ENCODE data around the gene COX4I1. TPM values are rescaled to one million over a fixed set of nuclear protein-coding genes. Genes with fewer than 3 reads are reported as not detected.

COX4I1 gene
- total RNA-seq, 4 donors from 2014 or later, result 434 to 580 (median 493) TPM

DNA sequence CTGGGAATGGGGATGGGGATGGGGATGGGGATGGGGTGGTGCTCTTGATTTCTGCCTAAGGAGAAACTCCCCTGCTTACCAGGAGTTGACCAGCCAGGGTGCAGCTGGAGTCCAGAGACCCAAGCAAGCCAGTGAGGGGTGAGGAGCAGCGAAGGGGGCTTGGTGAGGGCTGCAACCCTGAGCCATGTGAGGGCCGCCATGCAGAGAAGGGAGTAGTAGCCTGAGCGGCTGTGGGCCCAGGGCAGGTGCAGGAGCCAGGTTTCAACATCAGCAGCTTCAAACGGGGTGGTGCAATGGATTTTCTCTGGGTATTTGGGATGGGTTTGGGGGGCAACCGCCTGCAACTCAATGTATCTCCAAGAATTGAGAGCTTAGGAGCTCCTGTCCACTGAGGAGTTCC, 35.2 kb downstream of the COX4I1 start:
- TF ChIP-seq, protein P1, sequence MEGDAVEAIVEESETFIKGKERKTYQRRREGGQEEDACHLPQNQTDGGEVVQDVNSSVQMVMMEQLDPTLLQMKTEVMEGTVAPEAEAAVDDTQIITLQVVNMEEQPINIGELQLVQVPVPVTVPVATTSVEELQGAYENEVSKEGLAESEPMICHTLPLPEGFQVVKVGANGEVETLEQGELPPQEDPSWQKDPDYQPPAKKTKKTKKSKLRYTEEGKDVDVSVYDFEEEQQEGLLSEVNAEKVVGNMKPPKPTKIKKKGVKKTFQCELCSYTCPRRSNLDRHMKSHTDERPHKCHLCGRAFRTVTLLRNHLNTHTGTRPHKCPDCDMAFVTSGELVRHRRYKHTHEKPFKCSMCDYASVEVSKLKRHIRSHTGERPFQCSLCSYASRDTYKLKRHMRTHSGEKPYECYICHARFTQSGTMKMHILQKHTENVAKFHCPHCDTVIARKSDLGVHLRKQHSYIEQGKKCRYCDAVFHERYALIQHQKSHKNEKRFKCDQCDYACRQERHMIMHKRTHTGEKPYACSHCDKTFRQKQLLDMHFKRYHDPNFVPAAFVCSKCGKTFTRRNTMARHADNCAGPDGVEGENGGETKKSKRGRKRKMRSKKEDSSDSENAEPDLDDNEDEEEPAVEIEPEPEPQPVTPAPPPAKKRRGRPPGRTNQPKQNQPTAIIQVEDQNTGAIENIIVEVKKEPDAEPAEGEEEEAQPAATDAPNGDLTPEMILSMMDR (IDR thresholded peaks at IDR 0.05; ENCODE audit: low read depth), result no peak

DNA sequence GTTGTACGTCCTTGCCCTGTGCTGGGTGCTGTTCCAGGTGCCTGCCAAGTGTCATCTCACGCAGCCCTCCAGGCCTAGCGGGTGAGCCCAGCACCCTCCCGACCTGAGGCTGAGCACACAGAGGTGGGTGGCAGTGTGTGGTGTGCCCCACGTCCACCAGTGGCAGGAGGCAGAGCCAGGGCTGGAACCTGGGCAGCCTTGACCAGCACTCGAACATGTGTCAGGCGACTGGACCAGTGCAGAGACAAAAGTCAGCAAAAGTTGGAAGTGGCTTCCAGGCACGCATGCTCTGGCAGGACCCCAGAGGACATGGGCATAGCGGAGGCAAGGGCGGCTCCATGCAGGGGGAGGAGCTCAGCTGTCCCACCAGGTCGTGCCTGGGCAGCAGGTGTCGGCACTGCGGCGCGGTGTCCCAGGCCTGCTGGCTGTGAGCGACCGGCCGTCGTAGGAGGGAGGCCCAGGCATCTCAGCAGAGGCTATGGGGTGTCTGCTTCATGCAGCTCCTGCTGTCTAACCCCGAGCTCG, 35.8 kb downstream of the COX4I1 start:
- TF ChIP-seq, protein P1 (IDR thresholded peaks at IDR 0.05; ENCODE audit: low read depth), result no peak

DNA sequence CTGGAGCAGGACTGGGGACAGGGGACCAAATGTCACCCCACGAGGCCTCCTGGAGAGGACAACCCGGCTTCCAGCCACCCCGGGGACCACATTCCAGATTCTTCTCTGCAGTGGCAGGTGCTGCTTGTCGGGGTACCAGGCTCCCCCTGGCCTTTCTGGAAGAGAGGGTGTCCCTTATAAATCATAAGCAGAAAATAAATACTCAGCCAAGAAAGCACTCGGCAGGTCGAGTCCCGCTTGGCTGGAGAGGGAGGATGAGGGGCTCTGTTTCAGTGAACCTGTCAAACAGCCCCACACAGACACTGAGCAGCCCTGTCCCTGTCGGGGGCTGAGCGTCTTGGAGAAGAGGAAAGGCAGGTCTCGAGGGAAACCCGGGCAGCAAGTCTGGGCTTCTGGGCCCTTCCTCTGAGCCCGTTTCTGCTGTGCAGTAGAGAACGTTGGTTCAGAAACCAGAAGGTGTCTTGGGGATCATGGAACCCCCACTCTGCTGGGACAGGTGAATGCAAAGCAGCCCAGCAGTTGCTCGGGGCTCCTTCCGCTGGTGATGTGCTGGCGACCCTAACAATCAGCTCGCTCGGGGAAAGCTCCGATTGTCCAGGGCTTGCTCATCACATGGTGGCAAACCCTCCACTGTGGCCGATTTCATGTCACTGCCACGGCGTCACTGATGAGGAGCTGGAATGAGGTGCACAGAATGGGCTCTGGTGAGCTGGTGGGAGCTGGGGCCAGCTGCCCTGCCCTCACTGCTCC, 36.6 kb downstream of the COX4I1 start:
- TF ChIP-seq, protein P1 (IDR thresholded peaks at IDR 0.05; ENCODE audit: low read depth), result no peak

DNA sequence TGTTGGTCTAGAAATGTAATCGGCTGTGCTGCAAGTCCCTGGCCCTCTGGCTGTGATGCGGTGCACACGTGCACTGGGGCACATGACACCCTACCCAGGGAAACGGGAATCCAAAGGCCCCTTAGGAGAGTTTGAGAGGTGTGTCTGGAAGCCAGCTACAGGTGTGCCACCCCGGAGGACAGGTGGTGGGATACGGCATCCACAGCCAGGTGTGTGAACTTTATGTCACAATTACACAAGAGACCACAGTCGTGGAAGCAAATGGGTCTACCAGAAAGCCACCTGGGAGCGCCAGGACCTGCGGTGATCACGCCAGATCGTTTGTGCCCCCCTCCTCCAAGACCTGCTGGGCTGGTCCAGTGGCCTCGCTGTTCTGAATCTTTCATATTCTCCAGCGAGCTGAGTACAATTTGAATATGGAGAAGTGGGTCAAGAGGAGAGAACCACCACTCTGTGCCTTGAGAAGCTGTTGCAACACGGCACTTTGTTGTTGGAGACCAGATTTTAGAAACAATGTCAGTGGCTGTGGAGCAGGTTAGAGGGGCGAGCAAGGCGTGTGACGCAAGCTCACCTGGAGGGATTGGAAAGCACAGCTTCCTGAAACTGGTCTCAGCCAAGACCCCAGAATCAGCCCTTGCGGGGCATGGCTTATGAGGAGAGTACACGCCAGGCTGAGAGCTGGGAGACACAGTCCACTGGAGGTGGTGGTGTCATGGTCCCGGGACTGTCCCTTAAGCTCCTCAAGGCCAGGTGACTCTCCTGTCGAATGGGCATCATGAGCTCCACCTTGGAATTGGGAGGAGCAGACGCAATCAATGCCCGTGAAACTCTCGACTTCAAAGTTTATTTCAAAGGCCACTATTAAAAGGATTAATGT, 37.4 kb downstream of the COX4I1 start:
- TF ChIP-seq, protein P1 (IDR thresholded peaks at IDR 0.05; ENCODE audit: low read depth), result no peak

DNA sequence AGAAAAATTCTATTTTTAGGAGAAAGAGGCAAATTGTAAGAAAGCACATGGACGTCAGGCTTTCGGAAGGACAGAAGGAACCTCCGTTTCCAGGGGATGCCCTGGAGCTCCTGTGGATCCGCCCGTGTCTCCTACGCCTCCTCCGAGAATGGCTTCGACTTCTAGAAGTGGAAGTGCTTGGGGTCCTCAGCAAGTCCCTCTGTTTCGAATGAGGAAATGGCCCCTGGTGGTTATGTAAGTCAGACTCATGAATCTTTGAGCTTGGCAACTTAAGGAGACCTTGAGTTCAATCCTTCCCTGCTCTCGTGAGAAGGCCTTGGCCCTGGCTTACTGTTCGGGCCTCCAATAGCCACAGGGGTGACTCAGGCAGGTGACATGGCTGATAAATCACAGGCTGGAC, 38.9 kb downstream of the COX4I1 start:
- TF ChIP-seq, protein P1 (IDR thresholded peaks at IDR 0.05; ENCODE audit: low read depth), result no peak

DNA sequence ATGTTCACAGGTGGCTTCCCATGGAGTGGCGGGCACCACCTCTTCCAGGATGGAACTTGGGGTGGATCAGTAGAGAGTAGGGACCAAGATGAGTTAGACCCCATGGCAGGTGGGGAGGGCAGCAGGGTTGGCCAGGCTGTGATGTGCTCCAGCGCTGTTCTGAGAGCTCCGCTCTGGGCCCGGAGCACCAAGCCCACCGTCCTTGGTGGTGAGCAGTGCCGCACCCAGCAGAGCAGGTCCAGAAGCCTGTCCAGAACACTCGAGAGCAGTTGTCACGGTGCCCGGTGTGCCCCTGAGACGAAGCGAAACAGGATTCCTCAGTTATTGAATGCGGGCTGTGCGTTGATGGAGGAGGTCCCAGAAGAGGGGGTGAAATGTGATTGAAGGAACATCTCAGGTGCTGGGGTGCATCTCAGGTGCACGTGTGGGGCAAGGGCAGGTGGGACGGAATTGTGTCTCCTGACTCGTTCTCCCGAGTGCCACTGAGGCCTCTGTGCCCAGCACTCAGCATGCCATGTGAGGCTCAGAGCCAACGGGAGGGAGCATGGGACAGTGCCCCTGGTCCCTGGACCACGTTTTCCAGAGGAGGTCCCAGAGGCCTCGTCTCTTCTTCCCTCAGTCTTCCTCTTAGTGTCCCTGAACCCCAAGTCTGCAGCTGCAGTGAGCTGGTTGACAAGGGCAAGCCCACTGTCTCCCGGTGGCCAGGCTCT, 39.5 kb downstream of the COX4I1 start:
- TF ChIP-seq, protein P1 (IDR thresholded peaks at IDR 0.05; ENCODE audit: low read depth), result no peak
